ENCODE measurements around the gene TDRD12. TPM values are rescaled to one million over a fixed set of nuclear protein-coding genes. Genes with fewer than 3 reads are reported as not detected.

Gene TDRD12, protein sequence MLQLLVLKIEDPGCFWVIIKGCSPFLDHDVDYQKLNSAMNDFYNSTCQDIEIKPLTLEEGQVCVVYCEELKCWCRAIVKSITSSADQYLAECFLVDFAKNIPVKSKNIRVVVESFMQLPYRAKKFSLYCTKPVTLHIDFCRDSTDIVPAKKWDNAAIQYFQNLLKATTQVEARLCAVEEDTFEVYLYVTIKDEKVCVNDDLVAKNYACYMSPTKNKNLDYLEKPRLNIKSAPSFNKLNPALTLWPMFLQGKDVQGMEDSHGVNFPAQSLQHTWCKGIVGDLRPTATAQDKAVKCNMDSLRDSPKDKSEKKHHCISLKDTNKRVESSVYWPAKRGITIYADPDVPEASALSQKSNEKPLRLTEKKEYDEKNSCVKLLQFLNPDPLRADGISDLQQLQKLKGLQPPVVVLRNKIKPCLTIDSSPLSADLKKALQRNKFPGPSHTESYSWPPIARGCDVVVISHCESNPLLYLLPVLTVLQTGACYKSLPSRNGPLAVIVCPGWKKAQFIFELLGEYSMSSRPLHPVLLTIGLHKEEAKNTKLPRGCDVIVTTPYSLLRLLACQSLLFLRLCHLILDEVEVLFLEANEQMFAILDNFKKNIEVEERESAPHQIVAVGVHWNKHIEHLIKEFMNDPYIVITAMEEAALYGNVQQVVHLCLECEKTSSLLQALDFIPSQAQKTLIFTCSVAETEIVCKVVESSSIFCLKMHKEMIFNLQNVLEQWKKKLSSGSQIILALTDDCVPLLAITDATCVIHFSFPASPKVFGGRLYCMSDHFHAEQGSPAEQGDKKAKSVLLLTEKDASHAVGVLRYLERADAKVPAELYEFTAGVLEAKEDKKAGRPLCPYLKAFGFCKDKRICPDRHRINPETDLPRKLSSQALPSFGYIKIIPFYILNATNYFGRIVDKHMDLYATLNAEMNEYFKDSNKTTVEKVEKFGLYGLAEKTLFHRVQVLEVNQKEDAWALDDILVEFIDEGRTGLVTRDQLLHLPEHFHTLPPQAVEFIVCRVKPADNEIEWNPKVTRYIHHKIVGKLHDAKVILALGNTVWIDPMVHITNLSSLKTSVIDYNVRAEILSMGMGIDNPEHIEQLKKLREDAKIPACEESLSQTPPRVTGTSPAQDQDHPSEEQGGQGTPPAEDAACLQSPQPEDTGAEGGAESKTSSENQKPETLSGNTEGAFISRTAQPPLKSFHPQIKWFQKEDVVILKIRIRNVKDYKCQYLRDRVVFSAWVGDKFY (N-terminal part only)
- under 1 TPM in 1 of 2 experiments, not detected in 1; 0.12 TPM for total RNA-seq

DNA sequence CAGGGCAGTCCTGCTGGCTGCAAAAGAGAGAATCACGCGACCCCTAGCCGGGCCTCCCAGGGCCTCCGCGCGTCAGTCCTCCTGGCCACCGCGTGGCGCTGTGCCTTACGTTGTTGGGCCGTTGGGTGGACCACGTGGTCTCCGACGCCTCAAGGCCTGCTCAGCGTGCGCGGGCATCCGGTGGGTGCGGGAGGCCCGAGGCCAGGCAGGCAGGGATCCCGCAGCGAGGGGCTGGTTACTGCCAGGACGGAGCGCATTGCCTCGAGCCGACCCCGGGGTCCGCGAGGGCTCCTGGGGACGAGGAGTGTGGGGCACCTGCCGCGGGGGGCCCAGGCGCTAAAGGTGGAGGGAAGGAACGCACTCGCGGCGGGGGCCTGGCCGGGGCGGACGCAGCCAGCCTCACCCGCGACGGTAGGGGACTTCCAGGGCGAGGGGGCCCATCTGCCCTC is at the start of gene TDRD12:
TDRD12 (plus strand) TSS at position 157 of the 449 bp plus-strand sequence. CDS start 306 bp downstream, outside the sequence.
- Mint-ChIP-seq H3K27me3 (no peaks in the 10 kb centered on the region), H3K36me3 (peaks cover 15% of the 10 kb centered on the region), H3K4me1 (no peaks in the 10 kb centered on the region), H3K27ac (no peak within 1 kb of the TSS), H3K4me3 (no peak within 1 kb of the TSS), H3K9me3 (ENCODE audit: low read depth) (no peaks in the 10 kb centered on the region)
- CTCF ChIA-PET, result no interaction called here
- DNase-seq (no peak), ATAC-seq (no peak)

DNA sequence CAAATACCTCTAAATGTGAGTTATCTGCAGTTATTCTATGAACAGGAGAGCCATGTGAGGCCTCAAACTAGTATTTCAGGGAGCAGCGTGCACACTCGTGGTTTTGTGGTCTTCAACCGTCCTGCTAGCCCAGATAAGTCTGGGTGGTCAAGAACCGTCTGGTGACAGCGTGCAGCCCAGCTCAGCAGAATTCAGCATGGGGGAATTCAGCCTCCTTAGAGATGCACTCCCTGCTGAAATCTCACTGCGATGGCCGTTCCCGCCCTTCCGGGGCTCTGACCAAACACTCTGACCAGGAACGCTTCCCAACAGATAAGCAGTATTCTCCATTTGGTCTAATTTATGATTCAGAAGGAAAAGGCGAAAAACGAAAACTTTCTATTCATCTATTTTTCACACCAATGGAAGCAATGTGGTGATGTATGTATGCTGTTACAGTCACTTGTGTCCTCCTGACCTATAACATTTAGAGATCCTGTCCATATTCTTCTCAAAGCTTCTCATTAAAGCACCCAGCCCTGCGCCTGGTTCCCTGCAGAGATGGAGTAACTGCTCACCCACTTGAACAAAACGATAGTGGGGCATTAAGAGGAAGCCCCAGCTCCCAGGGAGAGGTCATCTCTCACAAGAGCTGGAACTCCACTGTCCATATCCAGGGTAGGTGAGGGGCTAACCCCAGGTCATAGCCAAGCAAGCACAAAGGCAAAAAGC is 47.5 kb upstream of the TDRD12 start:
- H3K9me3 Mint-ChIP-seq (ENCODE audit: low read depth), result no peaks in the 10 kb centered on the region
- peaks cover 3% of the 10 kb centered on the region for H3K27me3 Mint-ChIP-seq
- DNase-seq (no peak), ATAC-seq (no peak)
- no peak overlapping the region for H3K27ac Mint-ChIP-seq
- H3K4me3 Mint-ChIP-seq, result no peak overlapping the region
- CTCF ChIA-PET, result no interaction called here
- peaks cover 37% of the 10 kb centered on the region for H3K4me1 Mint-ChIP-seq
- H3K36me3 Mint-ChIP-seq, result peaks cover 4% of the 10 kb centered on the region

DNA sequence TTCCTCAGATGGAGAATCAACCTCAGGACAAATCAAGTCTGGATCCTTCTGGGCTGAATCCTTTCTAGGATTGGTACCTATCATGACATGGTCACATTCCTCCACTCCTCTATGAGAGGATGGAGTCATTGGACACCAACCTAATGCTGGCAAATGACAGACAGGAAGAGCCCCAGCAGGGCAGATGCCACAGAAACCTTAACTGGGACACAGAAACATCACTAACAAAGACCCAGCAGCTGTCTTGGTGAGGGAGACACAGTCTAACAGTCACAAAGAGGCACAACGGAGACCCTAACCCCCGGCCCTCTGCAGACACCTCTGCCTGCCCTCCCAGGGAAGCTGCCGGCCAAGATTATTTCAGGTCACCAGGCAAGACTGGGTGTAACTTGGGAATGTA is 46.7 kb upstream of the TDRD12 start:
- Mint-ChIP-seq H3K27me3 (peaks cover 11% of the 10 kb centered on the region), H3K4me1 (peaks cover 42% of the 10 kb centered on the region), H3K27ac (no peak overlapping the region), H3K36me3 (peaks cover 4% of the 10 kb centered on the region), H3K4me3 (peak overlapping the region; percentile 12), H3K9me3 (ENCODE audit: low read depth) (no peaks in the 10 kb centered on the region)
- ATAC-seq, result no peak
- no peak for DNase-seq
- CTCF ChIA-PET, result no interaction called here

DNA sequence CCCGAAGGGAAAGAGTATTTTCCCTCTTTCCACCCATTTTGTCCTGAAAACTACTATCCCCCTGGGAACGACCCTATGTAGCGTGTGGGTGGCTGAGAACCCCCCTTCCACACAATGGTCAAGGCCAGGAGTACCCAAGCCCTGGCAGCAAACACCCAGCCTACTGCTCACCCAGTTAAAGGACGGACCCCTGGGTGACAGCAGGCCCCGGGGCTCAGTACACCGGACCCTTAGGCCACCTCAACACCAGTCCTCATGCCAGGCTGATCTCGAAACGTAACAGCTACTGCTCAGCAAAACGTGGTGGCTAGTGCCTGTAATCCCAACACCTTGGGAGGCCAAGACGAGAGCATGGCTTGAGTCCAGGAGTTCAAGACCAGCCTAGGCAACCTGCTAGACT is 46.0 kb upstream of the TDRD12 start:
- peaks cover 4% of the 10 kb centered on the region for H3K36me3 Mint-ChIP-seq
- H3K27ac Mint-ChIP-seq, result no peak overlapping the region

DNA sequence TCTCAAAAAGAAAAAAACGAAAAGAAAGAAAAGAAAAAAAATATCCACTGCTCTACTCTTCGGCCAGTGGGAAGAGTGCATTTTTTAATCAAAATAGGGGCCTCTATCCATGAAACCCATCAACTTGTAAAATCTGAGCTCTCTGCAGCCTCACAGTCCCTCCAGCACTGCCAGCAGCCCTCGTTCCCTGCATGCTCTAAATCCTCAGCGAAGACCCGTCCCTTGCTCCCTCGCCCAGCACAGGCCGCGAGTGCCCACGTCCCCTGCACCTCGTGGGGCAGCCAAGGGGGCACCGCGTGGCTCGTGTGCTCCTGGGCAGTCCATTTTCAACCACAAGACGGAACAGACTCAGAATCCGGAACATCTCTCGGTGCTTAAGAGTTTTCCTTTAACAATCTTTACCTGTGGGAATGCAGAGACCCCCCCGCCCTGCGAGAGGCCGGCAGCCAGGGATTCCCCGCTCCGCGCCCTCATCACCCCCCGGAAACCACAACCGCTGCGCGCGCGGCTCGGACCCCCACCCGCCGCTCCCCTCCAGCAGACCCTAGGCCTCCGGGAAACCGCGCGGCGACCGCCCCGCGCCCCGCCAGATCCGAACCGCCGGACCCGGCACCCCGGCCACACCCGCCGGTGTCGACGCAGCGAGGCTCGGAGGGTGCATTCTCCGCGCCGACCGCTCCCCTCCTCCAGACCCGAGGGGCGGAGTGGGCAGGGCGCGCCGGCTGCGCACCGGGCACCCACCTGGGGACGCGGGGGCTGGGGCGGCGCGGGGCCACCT is 45.2 kb upstream of the TDRD12 start:
- Mint-ChIP-seq H3K36me3 (peaks cover 4% of the 10 kb centered on the region), H3K27ac (peak overlapping the region; percentile 84), H3K4me3 (peak overlapping the region; percentile 82), H3K27me3 (peaks cover 15% of the 10 kb centered on the region), H3K9me3 (ENCODE audit: low read depth) (no peaks in the 10 kb centered on the region), H3K4me1 (peaks cover 41% of the 10 kb centered on the region)
- DNase-seq, result peak; percentile 43
- ATAC-seq, result no peak
- CTCF ChIA-PET, result interaction anchor here (0.6 to 1.2 kb wide), 4 partner anchors 19 to 449 kb away, joined by 3 to 4 read pairs (median 4); no protein-coding TSS in a partner anchor

More for the DNA sequence above, 46.0 kb upstream of the TDRD12 start:
- peaks cover 15% of the 10 kb centered on the region for H3K27me3 Mint-ChIP-seq
- peak overlapping the region; percentile 12 for H3K4me3 Mint-ChIP-seq
- no peaks in the 10 kb centered on the region for H3K9me3 Mint-ChIP-seq (ENCODE audit: low read depth)
- DNase-seq (no peak), ATAC-seq (no peak)
- CTCF ChIA-PET, result interaction anchor here (1.2 kb wide), 1 partner anchor 74 kb away, joined by 3 read pairs; no protein-coding TSS in a partner anchor
- H3K4me1 Mint-ChIP-seq, result peaks cover 42% of the 10 kb centered on the region

DNA sequence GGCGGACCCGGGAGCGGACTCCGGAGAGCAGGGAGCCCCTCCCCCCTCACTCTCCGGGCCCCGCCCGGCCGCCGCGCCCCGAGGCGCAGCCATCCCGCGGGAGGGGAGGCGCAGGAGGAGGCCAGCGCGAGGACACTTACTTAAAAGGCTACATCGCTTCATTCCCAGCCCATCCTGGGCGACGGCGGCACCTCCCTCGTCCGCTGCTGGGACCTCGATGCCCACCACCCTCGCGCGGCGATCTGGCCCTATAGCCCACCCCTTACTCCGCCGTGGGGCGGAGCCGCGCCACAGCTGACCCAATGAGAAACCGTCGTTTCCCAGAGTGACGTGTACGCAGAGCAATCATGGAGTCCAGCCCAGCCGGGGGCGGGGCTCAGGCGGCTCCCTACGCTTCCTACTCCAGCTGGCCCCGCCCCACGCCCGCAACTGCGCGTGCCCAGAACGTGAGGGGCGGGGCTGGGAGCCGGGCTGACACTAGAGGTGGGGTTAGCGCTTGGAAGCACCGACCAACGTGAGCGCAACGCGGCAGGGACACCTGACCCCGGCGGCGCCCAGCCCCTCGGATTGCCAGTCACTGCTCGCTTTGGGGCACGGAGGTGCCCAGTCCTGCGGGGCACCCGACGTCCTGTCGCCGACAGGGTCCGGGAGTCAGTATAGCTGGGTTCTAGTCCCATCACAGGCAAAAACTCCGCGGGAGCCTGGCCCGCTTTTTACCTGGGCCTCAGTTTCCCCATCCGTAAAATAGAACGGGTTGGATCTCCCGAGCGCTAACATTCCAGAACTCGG is 44.4 kb upstream of the TDRD12 start, which contains the start of gene ANKRD27:
ANKRD27 (minus strand) TSS at position 250 of the 789 bp plus-strand sequence. CDS start 16,165 bp downstream, outside the sequence.
- Mint-ChIP-seq H3K4me1 (peaks cover 36% of the 10 kb centered on the region), H3K27me3 (peaks cover 18% of the 10 kb centered on the region), H3K36me3 (peaks cover 4% of the 10 kb centered on the region), H3K27ac (peak within 1 kb of the TSS; percentile 84), H3K9me3 (ENCODE audit: low read depth) (no peaks in the 10 kb centered on the region), H3K4me3 (peak within 1 kb of the TSS; percentile 82)
- CTCF ChIA-PET, result interaction anchor here (1.0 to 2.2 kb wide), 6 partner anchors 10 to 444 kb away, joined by 3 to 9 read pairs (median 4); no protein-coding TSS in a partner anchor
- ATAC-seq (peak; percentile 97), DNase-seq (peak; percentile 98)

DNA sequence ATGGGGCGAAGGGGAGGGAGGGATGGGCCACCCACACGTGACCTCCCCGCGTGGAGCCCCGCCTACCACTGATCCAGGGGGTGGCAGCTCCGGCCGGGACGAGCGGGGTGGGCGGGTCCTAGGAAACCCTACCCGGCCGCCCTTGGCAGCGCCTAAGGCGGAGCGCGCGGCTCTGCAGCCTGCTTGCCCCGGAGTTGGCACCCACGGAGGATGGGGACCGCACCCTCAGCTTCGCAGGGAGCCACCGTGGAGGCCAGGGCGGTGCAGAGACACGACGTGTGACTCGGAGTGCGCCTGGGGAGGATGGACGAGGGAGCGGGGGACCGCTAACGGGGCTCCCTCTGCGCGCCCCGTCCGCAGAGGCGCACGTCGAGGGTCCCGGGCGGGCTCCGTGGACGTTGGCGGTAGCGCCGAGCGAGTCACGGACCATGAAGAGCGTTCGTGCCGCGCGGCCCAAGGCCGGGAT is 43.8 kb upstream of the TDRD12 start, which contains the start of gene RGS9BP:
RGS9BP (plus strand) TSS at position 129 of the 466 bp plus-strand sequence. CDS start 416 bp downstream, outside the sequence.
- Mint-ChIP-seq H3K27me3 (peaks cover 20% of the 10 kb centered on the region), H3K9me3 (ENCODE audit: low read depth) (no peaks in the 10 kb centered on the region), H3K4me3 (peak within 1 kb of the TSS; percentile 73), H3K36me3 (peaks cover 4% of the 10 kb centered on the region), H3K27ac (peak within 1 kb of the TSS; percentile 64), H3K4me1 (peaks cover 35% of the 10 kb centered on the region)
- CTCF ChIA-PET, result interaction anchor here (1.0 to 2.2 kb wide), 6 partner anchors 11 to 444 kb away, joined by 3 to 9 read pairs (median 4); no protein-coding TSS in a partner anchor
- DNase-seq, result peak; percentile 81
- peak; percentile 62 for ATAC-seq

DNA sequence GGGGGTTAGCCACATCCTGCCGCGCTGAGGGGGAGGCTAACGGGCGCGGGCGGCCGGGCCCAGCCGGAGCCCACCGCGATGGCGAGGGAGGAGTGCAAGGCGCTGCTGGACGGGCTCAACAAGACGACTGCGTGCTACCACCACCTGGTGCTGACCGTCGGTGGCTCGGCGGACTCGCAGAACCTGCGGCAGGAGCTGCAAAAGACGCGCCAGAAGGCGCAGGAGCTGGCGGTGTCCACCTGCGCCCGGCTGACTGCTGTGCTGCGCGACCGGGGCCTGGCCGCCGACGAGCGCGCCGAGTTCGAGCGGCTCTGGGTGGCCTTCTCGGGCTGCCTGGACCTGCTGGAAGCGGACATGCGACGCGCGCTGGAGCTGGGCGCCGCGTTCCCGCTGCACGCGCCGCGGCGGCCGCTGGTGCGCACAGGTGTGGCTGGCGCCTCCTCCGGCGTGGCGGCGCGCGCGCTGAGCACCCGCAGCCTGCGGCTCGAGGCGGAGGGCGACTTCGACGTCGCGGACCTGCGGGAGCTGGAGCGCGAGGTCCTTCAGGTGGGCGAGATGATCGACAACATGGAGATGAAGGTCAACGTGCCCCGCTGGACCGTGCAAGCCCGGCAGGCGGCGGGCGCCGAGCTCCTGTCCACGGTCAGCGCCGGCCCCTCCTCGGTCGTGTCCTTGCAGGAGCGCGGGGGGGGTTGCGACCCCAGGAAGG is 43.2 kb upstream of the TDRD12 start:
- peaks cover 25% of the 10 kb centered on the region for H3K27me3 Mint-ChIP-seq
- H3K27ac Mint-ChIP-seq, result no peak overlapping the region
- DNase-seq (peak; percentile 43), ATAC-seq (no peak)
- peaks cover 4% of the 10 kb centered on the region for H3K36me3 Mint-ChIP-seq
- CTCF ChIA-PET, result interaction anchor here (1.0 to 2.2 kb wide), 3 partner anchors 12 to 76 kb away, joined by 5 to 9 read pairs (median 7); no protein-coding TSS in a partner anchor
- H3K9me3 Mint-ChIP-seq (ENCODE audit: low read depth), result no peaks in the 10 kb centered on the region
- H3K4me3 Mint-ChIP-seq, result peak overlapping the region; percentile 73
- H3K4me1 Mint-ChIP-seq, result peaks cover 35% of the 10 kb centered on the region

DNA sequence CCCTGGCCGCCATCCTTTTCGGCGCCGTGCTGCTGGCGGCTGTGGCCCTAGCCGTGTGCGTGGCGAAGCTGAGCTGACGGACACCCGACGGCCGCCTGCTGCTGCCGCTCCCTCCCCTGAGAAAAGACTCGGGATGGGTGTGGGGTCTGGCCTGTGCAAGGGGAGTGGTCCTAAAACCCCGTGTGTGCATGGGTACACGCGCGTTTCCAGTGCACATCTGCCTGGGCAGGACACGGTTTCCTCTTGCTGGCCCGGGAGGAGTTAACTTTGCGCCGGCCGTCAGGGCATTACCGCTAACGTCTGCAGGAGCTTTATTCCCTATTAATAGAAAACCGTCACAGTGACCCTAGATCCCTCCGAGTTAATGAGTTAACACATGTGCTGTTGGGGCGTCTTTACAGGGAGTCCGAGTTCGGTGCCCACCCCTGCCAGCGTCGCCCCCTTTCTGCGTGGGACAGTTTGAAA is 42.6 kb upstream of the TDRD12 start:
- Mint-ChIP-seq H3K9me3 (ENCODE audit: low read depth) (no peaks in the 10 kb centered on the region), H3K4me3 (peak overlapping the region; percentile 21), H3K27me3 (peaks cover 25% of the 10 kb centered on the region), H3K36me3 (peaks cover 4% of the 10 kb centered on the region), H3K27ac (no peak overlapping the region), H3K4me1 (peaks cover 30% of the 10 kb centered on the region)
- CTCF ChIA-PET, result interaction anchor here (0.5 to 2.2 kb wide), 4 partner anchors 12 to 1825 kb away, joined by 3 to 9 read pairs (median 6); no protein-coding TSS in a partner anchor
- DNase-seq, result no peak
- ATAC-seq, result no peak

DNA sequence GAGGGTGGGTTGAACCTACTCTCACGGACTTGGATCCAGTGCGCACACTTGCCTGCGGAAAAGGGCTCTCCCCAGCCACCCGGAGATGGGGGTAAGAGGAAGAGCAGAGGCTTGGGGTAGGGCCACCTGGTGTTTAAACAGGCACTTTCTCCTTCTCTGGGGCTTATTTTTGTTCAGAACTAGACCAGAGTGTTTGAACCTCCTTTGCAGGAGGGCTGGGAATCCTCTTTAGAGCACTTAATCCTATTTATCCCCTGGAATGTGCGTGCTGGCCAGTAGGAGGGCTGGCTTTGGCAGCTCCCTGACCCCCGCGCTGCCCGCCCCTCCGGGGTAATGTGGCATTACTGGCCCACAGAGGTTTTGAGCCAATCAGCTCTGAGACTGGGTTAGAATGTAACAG is 41.9 kb upstream of the TDRD12 start:
- Mint-ChIP-seq H3K4me3 (no peak overlapping the region), H3K27me3 (peaks cover 28% of the 10 kb centered on the region), H3K4me1 (peaks cover 24% of the 10 kb centered on the region), H3K36me3 (peaks cover 4% of the 10 kb centered on the region), H3K27ac (no peak overlapping the region), H3K9me3 (ENCODE audit: low read depth) (no peaks in the 10 kb centered on the region)
- CTCF ChIA-PET, result interaction anchor here (0.5 to 0.8 kb wide), 2 partner anchors 29 to 1825 kb away, joined by 3 read pairs; no protein-coding TSS in a partner anchor
- DNase-seq (no peak), ATAC-seq (no peak)

All from activated CD8-positive, alpha-beta memory T cell treated with anti-CD3 and anti-CD28 coated beads, Interleukin-2, amount 10 ng/mL, durations not matched to agents 7 days and 5 days (primary cell).